Stimulated activated CD4-positive, alpha-beta T cell treated with anti-CD3 and anti-CD28 coated beads, Interleukin-12 subunit alpha, Interleukin-12 subunit beta, amount 100 ng/mL, for 48 hours (primary cell): ENCODE measurements around the gene OXT.

Source experiments
- DNase-seq, 3 donors: peaks; one replicate each; pipeline ENCODE4 v3.0.0-alpha.2; 2020; ENCODE audit warnings: low read depth in 2 of 3, low spot score in 1 of 3

OXT gene

DNA sequence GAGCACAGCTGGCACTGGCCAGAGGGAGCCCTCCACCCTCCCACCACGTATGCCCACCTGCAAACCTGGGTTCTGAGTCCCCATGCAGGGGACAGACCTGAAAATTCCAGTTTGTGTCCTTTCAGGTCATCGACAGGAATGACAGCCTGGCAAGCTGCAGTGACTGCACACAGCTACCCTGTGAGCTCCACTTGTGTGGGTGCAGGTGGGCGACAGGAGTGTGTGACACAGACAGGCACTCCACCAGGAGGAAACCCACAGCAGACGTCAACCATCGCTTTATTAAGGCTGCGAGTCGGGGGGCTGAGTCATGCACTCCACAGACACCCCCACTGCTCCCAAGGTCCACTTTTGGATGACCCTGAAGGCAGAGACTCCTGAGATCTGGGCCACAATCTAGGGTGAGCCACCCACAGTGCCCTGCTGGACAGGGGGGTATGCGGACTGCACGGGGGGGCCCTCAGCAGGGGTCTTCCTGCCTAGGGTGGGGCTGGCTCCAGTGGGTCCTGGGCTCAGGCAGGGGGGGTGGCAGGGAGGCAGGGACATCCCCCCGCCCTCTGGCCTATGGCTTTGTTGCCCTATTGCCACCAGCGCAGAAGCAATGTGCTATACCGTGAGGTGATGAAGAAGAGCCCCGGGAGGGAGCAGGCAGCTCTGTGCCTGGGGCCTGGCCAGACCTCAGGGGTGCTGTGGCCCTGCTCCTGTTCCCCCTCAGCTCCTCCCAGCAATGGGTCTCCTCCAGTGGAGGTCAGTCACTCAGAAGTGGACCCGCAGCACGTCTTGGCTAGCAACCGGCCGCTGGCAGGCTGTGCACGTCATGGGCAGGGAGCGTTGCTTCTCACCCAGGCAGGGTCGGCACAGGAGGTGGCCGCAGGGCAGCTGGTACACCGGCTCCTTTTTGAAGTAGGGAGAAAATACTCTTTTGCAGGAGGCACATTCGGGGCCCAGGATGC, 38.2 kb downstream of the OXT start:
- no peak for DNase-seq

DNA sequence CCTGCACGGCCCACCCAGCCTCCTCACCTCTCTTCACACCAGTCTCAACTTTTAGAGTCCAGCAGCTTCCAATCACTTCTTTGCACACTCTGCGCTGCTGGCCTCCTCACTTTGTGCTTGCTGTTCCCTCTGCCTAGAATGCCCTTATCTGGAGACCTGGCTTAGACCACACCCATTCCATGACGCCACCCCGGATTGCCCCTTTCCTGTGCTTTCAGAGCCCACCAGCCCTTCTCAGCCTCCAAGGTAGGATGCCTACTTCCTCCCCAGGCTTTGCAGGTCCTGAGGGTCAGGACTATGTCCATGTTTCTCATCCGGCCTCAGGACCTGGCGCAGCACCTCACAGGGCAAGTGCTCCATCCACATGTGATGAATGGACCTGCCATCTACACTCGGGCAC, 40.1 kb downstream of the OXT start:
- DNase-seq: no peak

DNA sequence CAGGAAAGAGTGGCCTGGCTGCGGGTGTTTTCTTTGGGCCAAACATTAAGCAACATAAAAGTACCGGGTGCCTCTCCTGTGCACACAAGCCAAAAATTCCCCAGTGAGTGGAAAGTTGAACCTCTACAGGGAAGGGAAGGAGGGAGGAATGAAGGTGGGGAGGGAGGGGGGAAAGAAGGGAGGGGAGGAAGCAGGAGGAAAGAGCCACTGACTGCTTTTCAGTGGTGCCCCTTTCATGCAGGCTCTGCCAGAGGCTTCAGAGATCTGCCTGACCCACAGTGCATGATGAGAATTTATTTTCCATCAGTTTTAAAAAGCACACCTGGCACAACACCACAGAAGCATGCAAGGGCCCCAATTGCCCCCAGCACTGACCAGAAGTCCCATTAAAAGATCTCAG, 40.6 kb downstream of the OXT start:
- no peak for DNase-seq

DNA sequence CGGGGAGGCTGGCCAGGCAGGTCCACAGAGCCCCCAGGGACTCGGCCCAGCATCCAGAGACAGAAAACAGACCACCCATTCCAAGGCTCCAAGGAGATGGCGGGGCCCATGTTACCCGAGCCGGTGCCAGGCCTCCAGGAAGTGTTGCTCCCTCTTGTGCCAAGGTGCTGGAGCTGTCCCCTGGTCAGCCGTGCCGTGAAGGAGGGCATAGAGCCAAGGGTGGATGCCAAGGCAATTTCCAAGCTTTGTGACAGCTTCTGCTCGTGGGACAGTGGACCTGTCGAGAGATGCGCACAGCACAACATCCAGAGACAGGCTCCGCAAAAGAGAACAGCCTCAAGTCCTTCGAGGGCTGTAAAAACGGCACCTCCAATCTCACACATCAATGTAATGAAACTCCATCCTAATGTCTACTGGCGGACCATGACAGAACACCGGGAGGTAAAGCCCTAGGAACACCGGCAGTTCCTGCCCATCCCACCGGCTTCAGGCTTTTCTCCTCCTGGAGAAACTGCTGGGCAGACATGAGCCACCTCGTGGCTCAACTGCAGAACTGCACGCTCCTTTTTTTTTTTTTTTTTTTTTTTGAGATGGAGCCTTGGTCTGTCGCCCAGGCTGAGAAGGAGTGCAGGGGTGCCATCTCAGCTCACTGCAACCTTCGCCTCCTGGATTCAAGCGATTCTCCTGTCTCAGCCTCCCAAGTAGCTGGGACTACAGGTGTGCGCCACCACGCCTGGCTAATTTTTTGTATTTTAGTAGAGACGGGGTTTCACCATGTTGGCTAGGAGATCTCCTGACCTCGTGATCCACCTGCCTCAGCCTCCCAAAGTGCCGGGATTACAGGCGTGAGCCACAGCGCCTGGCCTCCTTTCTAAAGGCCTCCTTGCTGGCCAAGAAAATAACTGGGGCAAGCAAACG, 44.0 kb downstream of the OXT start:
- DNase-seq: no peak

DNA sequence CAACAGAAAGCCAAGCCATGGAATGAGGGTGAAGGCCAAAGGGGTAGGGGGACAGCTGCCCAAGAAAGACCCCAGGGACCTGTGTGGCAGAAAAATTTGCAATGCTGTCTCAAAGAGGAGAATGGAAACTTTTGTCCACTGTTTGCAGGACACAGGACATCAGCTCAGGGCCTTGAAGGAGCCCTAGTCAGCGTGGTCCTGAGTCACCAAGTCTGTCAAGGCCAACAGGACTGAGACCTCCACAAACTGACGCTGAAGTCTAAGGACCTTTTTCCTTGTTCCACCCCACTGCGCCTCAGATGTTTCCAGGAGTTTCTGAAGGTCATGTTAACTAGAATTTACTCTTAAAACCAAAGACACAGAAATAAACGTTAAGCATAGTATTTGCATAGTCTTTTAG, 44.9 kb downstream of the OXT start:
- DNase-seq: no peak

DNA sequence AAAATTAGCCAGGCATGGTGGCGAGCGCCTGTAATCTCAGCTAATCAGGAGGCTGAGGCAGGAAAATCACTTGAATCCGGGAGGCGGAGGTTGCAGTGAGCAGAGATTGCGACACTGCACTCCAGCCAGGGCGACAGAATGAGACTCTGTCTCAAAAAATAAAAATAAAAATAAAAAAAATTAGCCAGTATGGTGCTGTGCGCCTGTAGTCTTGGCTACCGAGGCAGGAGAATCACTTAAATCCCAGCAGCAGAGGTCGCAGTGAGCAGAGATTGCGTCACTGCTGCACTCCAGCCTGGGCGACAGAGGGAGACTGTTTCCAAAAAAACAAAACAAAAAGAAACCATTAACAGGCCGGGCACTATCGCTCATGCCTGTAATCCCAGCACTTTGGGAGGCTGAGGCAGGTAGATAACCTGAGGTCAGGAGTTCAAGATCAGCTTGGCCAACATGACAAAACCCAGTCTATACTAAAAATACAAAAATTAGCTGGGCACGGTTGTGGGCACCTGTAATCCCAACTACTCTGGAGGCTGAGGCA, 46.5 kb downstream of the OXT start:
- peak in 1 of 3 donors; percentile 32 for DNase-seq

DNA sequence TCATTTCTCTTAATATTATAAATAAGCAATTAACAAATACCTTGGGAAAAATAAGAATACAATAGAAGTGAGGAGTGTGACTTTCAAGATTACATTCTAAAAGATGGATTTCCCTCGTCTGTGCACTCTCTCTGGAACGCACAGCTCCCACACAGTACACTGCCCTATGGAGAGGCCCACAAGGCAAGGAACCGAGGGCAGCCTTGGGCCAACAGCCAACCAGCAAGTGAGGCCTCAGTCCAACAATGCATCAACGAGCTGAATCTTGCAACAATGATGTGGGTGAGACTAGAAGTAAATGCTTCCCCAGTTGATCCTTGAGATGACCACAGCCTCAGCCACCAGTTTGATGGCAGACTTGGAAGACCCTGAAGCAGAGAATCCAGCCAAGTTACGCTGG, 47.6 kb downstream of the OXT start:
- DNase-seq: no peak

DNA sequence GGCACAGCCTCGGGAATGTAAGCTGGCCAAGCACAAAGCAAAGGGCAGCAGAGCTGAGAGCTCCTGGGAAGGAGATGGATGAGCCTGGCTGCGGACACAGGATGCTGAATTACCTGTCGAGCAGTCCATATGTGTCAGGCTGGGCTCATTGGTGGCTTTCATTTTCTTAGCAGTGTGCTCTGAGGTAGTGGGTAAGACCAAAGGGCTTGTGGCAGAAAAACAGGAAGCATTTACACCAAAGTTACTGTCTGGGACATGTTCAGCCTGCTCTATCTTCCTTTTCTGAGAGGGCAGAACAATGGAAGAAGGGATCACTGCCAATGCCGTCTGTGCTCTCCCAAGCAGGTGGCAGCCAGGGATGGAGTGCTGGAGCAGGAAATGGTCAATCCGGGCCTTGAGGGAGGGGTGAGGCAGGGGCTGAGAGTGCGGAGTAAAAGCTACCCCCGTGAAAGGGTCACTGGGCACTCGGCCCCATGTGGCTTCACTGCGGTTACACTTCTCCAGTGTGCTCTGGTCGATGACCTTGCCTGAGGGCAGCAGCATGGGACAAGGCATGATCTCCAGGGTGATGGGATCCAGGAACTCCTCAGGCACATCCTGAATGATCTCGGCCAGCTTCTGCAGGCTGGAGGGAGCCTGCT, 50.0 kb downstream of the OXT start:
- DNase-seq: no peak
